Esophagus squamous epithelium (tissue), 5 donors: ENCODE results near the gene ITPKB. TPM values are rescaled to one million over a fixed set of nuclear protein-coding genes. Genes with fewer than 3 reads are reported as not detected.

Experiments used
- DNase-seq: peaks from one replicate; lab custom pipeline; 2025; lab: John Stamatoyannopoulos, UW
- H3K27ac ChIP-seq, 4 donors: fragments of 200-600 bp; sonication (generic); one replicate each; pipeline ENCODE4 v1.5.1; 2016 to 2019; ENCODE audit warnings: mild to moderate bottlenecking in 1 of 4
- H3K27me3 ChIP-seq, 4 donors: fragments of 200-600 bp; sonication (generic); 1 replicate in 3 of 4; 2 replicates in 1 of 4; pipeline versions ENCODE4 v1.5.1 to v1.6.0; 2017 to 2021; ENCODE audit warnings: antibody characterized with exemption in 1 of 4
- H3K36me3 ChIP-seq, 3 donors: fragments of 200-600 bp; sonication (generic); one replicate each; pipeline ENCODE4 v1.5.1; 2016 to 2019
- H3K4me1 ChIP-seq, 3 donors: fragments of 200-600 bp; sonication (generic); one replicate each; pipeline ENCODE4 v1.5.1; 2017 to 2019
- H3K4me3 ChIP-seq, 4 donors: fragments of 200-600 bp; sonication (generic); 1 replicate in 3 of 4; 2 replicates in 1 of 4; pipeline ENCODE4 v1.5.1; 2016 to 2019; ENCODE audit warnings: mild to moderate bottlenecking in 2 of 4, moderate library complexity in 1 of 4
- H3K9me3 ChIP-seq, 3 donors: fragments of 200-600 bp; sonication (generic); one replicate each; pipeline ENCODE4 v1.5.1; 2016 to 2019
- POLR2A ChIP-seq, 4 donors: fragments of 450-650 bp; IDR thresholded peaks; one replicate each; pipeline ENCODE4 v1.6.1; 2017; ENCODE audit warnings: antibody characterized with exemption in 4 of 4, mild to moderate bottlenecking in 4 of 4, moderate library complexity in 3 of 4
- WGBS, 2 donors: methylation state at CpG; one replicate each; pipeline ENCODE4 v1.1.5; 2018; 5-methylcytosine and 5-hydroxymethylcytosine counted together
- intact Hi-C: fragments of 100-400 bp; cut with DNase I; formaldehyde crosslinking; loops from one replicate; pipeline ENCODE4 v1.15.0; 2022
- total RNA-seq, 4 donors: library from RNA; depleted of rRNA; stranded (reverse); fragments of >200 nt; gene quantifications; one replicate each; pipeline ENCODE4 v1.1.0, GENCODE V29; 2016
- TF ChIP-seq, protein P1 (sequence below), 6 experiments: fragments of 450-650 bp in 4 of 6; fragments of 200-600 bp in 2 of 6; sonication (generic) in 2 of 6; IDR thresholded peaks; one replicate each; pipeline ENCODE4 v1.5.1; 2016 to 2019; ENCODE audit warnings: antibody characterized with exemption in 6 of 6, mild to moderate bottlenecking in 4 of 6, moderate library complexity in 4 of 6
- donor health status: DM: yes; HTN: yes; CAD: no.

Gene ITPKB
- total RNA-seq, 4 donors from 2014 or later = 10.7 to 22.3 (median 15.9) TPM

DNA sequence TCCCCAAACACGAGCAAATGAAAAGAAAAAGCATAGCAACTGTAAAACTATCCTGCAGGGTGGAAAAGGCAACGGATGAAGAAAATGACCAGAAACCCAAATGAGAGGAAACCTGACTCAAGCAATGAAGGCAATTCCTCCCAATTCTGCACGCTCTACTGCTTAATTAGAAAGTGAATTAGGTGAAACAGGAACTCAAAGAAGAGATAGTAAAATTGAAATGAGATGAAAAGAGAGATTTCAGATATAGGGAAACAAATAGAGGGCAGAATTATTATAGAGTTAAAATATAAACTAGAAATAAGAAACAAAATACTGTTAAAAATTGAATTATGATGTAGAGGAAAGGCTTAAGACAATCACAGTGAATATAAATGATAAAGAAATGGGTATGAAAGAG lies 27.5 kb upstream of the ITPKB start:
- Histone ChIP-seq H3K4me3 (no peak overlapping the region), H3K27ac (no peak overlapping the region), H3K9me3 (no peaks in the 10 kb centered on the region), H3K36me3 (no peaks in the 10 kb centered on the region), H3K27me3 (no peaks in the 10 kb centered on the region), H3K4me1 (peaks cover 0 to 9% (median 0%) of the 10 kb centered on the region in 3 donors)
- intact Hi-C loops = no loop called here
- DNase-seq = no peak
- WGBS, 2 donors = 86 to 87% methylated on average over 3 of the region's 3 CpGs
- TF ChIP-seq POLR2A (IDR thresholded peaks at IDR 0.05) = no peak
- TF ChIP-seq, protein P1, sequence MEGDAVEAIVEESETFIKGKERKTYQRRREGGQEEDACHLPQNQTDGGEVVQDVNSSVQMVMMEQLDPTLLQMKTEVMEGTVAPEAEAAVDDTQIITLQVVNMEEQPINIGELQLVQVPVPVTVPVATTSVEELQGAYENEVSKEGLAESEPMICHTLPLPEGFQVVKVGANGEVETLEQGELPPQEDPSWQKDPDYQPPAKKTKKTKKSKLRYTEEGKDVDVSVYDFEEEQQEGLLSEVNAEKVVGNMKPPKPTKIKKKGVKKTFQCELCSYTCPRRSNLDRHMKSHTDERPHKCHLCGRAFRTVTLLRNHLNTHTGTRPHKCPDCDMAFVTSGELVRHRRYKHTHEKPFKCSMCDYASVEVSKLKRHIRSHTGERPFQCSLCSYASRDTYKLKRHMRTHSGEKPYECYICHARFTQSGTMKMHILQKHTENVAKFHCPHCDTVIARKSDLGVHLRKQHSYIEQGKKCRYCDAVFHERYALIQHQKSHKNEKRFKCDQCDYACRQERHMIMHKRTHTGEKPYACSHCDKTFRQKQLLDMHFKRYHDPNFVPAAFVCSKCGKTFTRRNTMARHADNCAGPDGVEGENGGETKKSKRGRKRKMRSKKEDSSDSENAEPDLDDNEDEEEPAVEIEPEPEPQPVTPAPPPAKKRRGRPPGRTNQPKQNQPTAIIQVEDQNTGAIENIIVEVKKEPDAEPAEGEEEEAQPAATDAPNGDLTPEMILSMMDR (IDR thresholded peaks at IDR 0.05) = no peak

DNA sequence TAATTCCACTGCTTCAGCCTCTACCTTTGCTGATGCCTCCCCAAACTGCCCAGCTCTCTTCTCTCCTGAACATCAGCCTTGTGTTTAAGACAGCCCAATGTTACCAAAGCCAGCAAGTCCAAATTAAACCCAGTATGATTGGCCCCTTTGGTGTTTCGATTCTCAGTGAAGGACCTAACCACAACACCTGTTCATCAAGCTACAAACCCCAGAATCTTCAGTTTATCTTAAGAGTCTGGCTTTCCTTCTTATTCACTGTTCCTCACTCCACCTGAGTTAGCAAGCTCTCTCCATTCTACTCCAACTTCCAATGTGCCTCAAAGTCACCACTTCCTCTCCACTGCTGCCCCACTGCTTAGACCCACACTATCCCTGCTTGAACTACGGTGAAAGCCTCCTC lies 25.5 kb upstream of the ITPKB start:
- Histone ChIP-seq H3K36me3 (no peaks in the 10 kb centered on the region), H3K27ac (no peak overlapping the region), H3K9me3 (no peaks in the 10 kb centered on the region), H3K4me3 (no peak overlapping the region), H3K4me1 (peaks cover 0 to 9% (median 0%) of the 10 kb centered on the region in 3 donors), H3K27me3 (no peaks in the 10 kb centered on the region)
- WGBS, 2 donors = 83% methylated on average over 2 of the region's 2 CpGs
- TF ChIP-seq, protein P1 (IDR thresholded peaks at IDR 0.05) = no peak
- no peak for TF ChIP-seq POLR2A (IDR thresholded peaks at IDR 0.05)
- DNase-seq = no peak
- intact Hi-C loops = no loop called here

DNA sequence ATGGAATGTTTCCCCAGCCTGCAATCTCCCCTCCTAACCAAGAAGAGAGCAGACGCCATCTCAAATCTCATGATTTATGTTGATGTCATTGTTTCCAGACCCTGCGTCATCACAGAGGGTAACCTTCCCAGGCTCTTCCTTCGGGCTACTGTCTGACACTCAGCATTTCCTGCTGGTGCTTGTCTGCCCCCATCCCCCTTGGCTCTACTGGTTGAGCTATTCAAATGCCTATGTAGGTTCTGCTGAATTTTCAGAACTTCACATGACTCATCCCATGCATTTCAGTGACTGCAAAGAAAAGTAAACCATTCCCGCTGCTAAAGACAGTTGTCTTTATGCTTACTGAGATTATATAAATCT lies 24.8 kb upstream of the ITPKB start:
- H3K27me3 ChIP-seq = no peaks in the 10 kb centered on the region
- whole genome bisulfite sequencing, 2 donors = 29 to 54% methylated on average over 1 to 4 of the region's 4 CpGs
- H3K4me3 ChIP-seq = no peak overlapping the region
- no peaks in the 10 kb centered on the region for H3K36me3 ChIP-seq
- H3K9me3 ChIP-seq = no peaks in the 10 kb centered on the region
- no peak for DNase-seq
- intact Hi-C loops = no loop called here
- no peak overlapping the region for H3K27ac ChIP-seq
- peaks cover 0 to 9% (median 0%) of the 10 kb centered on the region in 3 donors for H3K4me1 ChIP-seq
- TF ChIP-seq, protein P1 (IDR thresholded peaks at IDR 0.05) = no peak
- TF ChIP-seq POLR2A (IDR thresholded peaks at IDR 0.05) = no peak

DNA sequence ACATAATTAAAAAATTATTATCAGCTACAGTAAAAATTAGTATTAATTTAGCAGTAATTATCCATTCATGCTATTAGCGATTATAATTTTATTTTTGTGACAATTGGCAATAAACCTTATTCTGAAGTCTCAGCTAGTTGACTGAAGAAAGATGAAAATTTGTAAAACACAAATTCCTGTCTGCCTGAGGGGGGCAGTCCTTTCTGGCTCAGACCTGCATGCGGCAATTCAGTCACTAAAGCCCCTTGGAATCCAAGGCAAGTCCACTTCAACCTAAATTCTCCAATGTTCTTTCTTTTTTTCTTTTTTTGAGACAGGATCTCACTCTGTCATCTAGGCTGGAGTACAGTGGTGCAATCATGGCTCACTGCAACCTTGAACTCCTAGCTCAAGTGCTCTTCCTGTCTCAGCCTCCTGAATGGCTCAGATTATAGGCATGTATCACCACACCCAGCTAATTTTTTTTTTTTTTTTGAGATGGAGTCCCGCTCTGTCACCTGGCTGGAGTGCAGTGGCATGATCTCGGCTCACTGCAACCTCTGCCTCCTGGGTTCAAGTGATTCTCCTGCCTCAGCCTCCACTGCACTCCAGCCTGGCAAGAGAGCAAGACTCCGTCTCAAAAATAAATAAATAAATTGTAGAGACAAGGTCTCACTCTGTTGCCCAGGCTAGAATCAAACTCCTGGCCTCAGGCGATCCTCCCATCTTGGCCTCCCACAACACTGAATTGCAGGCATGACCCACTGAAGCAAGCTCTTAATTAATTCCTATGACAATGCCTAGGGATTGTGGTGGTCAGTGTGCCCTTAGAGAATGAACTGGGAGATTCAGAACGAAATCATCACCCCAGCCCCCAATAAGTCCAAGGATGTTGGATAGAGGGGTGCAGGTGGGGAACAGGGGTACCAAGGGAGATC lies 24.2 kb upstream of the ITPKB start:
- no peak for TF ChIP-seq POLR2A (IDR thresholded peaks at IDR 0.05)
- TF ChIP-seq, protein P1 (IDR thresholded peaks at IDR 0.05) = no peak
- peaks cover 0 to 9% (median 0%) of the 10 kb centered on the region in 3 donors for H3K4me1 ChIP-seq
- no peaks in the 10 kb centered on the region for H3K36me3 ChIP-seq
- H3K27ac ChIP-seq = no peak overlapping the region
- H3K9me3 ChIP-seq = no peaks in the 10 kb centered on the region
- no peak overlapping the region for H3K4me3 ChIP-seq
- no peak for DNase-seq
- WGBS, 2 donors = 78 to 89% methylated on average over 7 of the region's 7 CpGs
- intact Hi-C loops = no loop called here
- H3K27me3 ChIP-seq = no peaks in the 10 kb centered on the region

DNA sequence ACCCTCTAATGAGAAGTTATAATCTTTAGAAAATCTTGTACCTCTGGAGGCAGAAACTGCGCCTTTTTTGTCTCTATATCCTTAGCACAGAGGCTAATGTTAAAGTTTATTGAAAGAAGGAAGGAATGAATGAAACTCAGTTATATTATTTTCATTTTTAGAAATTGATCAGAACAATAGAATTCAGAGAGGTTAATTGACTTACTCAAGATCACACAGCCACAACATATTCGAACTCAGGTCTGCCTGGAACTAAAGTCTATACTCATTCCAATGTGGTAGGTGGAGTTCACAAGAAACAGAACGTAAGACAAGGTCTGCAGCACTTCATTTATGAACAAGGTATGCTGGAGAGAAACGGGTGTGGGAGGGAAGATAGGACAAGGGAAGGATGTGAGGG lies 23.0 kb upstream of the ITPKB start:
- TF ChIP-seq POLR2A (IDR thresholded peaks at IDR 0.05) = no peak
- TF ChIP-seq, protein P1 (IDR thresholded peaks at IDR 0.05) = no peak
- H3K27ac ChIP-seq = no peak overlapping the region
- DNase-seq = no peak
- H3K4me3 ChIP-seq = no peak overlapping the region
- 71 to 81% methylated on average over 4 of the region's 4 CpGs for WGBS, 2 donors
- H3K36me3 ChIP-seq = no peaks in the 10 kb centered on the region
- H3K9me3 ChIP-seq = no peaks in the 10 kb centered on the region
- H3K4me1 ChIP-seq = peaks cover 0 to 9% (median 0%) of the 10 kb centered on the region in 3 donors
- intact Hi-C loops = no loop called here
- no peaks in the 10 kb centered on the region for H3K27me3 ChIP-seq
